K562 (cell line): ENCODE data around the gene FAM184B. TPM values are rescaled to one million over a fixed set of nuclear protein-coding genes. Genes with fewer than 3 reads are reported as not detected.

Source experiments
- ATAC-seq: fragments of 200-7000 bp; cut with Tn5 transposase; 3 replicates; pipeline ENCODE4 v1.9.1; 2020; ENCODE audit warnings: moderate library complexity
- BruUV-seq: library from RNA; stranded (reverse); fragments of 400-500 nt; replicated peaks from 2 replicates; lab custom pipeline; 2021; lab: Mats Ljungman, UMichigan
- CTCF ChIA-PET: fragments of 300-600 bp; formaldehyde crosslinking; extraction: SDS; loops from one replicate; lab custom pipeline; 2021; ENCODE audit warnings: low intra/inter-chr PET ratio; lab: Yijun Ruan, JAX
- POLR2A ChIA-PET: fragments of 300-600, 350-650 bp; sonication (Branson Sonifier 250); formaldehyde crosslinking; extraction: SDS; loops from one replicate; lab custom pipeline; 2021; ENCODE audit warnings: antibody characterized with exemption, inconsistent platforms; lab: Yijun Ruan, JAX
- DNase-seq, 4 experiments: peaks; one replicate each; pipeline versions ENCODE4 v3.0.0 to v3.0.0-alpha.2; 2011 to 2018; ENCODE audit warnings: low spot score in 3 of 4, mixed read lengths in 3 of 4; ENCODE audit errors: extremely low read depth in 1 of 4
- FAIRE-seq: peaks from 2 replicates; lab custom pipeline; 2011; peaks lifted over from hg19 to GRCh38; lab: Jason Lieb, UNC
- H2AFZ ChIP-seq: 2 replicates; pipeline ENCODE4 v1.6.0; 2011; ENCODE audit warnings: low read depth, low read length, control low read depth, inconsistent platforms
- H3K27ac ChIP-seq: fragments of 200-600 bp; 3 replicates; pipeline ENCODE4 v1.8.0; 2011; ENCODE audit warnings: low read depth, mild to moderate bottlenecking, control low read depth, inconsistent platforms, low read length, moderate library complexity, mixed read lengths; ENCODE audit errors: extremely low read depth
- H3K27me3 ChIP-seq, 2 experiments: fragments of 300-600 bp in 1 of 2; 2 replicates in 1 of 2; 3 replicates in 1 of 2; pipeline versions ENCODE4 v1.6.0 to v1.8.0; 2011; ENCODE audit warnings: inconsistent platforms in 2 of 2, low read length in 2 of 2, mild to moderate bottlenecking in 1 of 2, mixed read lengths in 1 of 2, moderate library complexity in 1 of 2; ENCODE audit not compliant: control insufficient read depth in 2 of 2, insufficient read depth in 2 of 2
- H3K36me3 ChIP-seq: fragments of 300-600 bp; 3 replicates; pipeline ENCODE4 v1.8.0; 2011; ENCODE audit warnings: mild to moderate bottlenecking, low read length, inconsistent platforms; ENCODE audit not compliant: control insufficient read depth, insufficient read depth
- H3K4me1 ChIP-seq, 2 experiments: fragments of 200-600 bp in 1 of 2; replicated peaks in 1 of 2; 2 replicates in 1 of 2; 3 replicates in 1 of 2; pipeline versions ENCODE4 v1.5.1 to v1.8.0; 2011; ENCODE audit warnings: inconsistent platforms in 2 of 2, low read length in 2 of 2, mild to moderate bottlenecking in 1 of 2, mixed read lengths in 1 of 2, moderate library complexity in 1 of 2; ENCODE audit not compliant: control insufficient read depth in 2 of 2, insufficient read depth in 2 of 2
- H3K4me2 ChIP-seq: 2 replicates; pipeline ENCODE4 v1.6.1; 2011; ENCODE audit warnings: low read length, control low read depth, inconsistent platforms, mixed read lengths; ENCODE audit not compliant: insufficient read depth
- H3K4me3 ChIP-seq: fragments of 200-600 bp; sonication (generic), shearing (Covaris generic); 2 replicates; pipeline ENCODE4 v1.5.1; 2016; ENCODE audit warnings: control low read depth, inconsistent platforms
- H3K79me2 ChIP-seq: fragments of 200-600 bp; 3 replicates; pipeline ENCODE4 v1.8.0; 2011; ENCODE audit warnings: low read length, inconsistent platforms; ENCODE audit not compliant: control insufficient read depth, insufficient read depth
- H3K9ac ChIP-seq, 2 experiments: 2 replicates each; pipeline versions ENCODE4 v1.6.0 to v1.6.1; 2011; ENCODE audit warnings: low read depth in 2 of 2, low read length in 2 of 2, control low read depth in 1 of 2, inconsistent platforms in 1 of 2, mild to moderate bottlenecking in 1 of 2, mixed read lengths in 1 of 2; ENCODE audit not compliant: insufficient read depth in 1 of 2
- H3K9me1 ChIP-seq: one replicate; pipeline ENCODE4 v1.6.0; 2011; ENCODE audit warnings: inconsistent platforms, mild to moderate bottlenecking, low read length, moderate library complexity; ENCODE audit not compliant: control insufficient read depth, insufficient read depth
- H3K9me3 ChIP-seq: replicated peaks from 2 replicates; pipeline ENCODE4 v1.5.1; 2011; ENCODE audit warnings: low read depth, low read length, inconsistent platforms; ENCODE audit not compliant: control insufficient read depth, insufficient read depth
- H4K20me1 ChIP-seq: replicated peaks from 2 replicates; pipeline ENCODE4 v1.6.1; 2011; ENCODE audit warnings: low read length, inconsistent platforms, mixed read lengths; ENCODE audit not compliant: control insufficient read depth, insufficient read depth
- BRD4 ChIP-seq: fragments of 200-600 bp; sonication (generic); IDR thresholded peaks from 2 replicates; pipeline ENCODE4 v1.6.1; 2017; ENCODE audit warnings: inconsistent platforms
- COPS2 ChIP-seq: fragments of 450-650 bp; conservative IDR thresholded peaks from 2 replicates; pipeline ENCODE4 v1.6.1; 2016; ENCODE audit warnings: mild to moderate bottlenecking, moderate library complexity
- FOXM1 ChIP-seq, 2 experiments: fragments of 450-650 bp in 1 of 2; sonication (generic) in 1 of 2; formaldehyde crosslinking in 1 of 2; IDR thresholded peaks; 2 replicates each; pipeline versions ENCODE4 v1.6.1 to v1.9.0; 2017 to 2022; ENCODE audit warnings: low read depth in 2 of 2, mild to moderate bottlenecking in 2 of 2, missing genetic modification reagents in 1 of 2, moderate library complexity in 1 of 2
- HES1 ChIP-seq: fragments of 450-650 bp; IDR thresholded peaks from 2 replicates; pipeline ENCODE4 v1.6.1; 2016; ENCODE audit warnings: low read depth, mild to moderate bottlenecking, moderate library complexity
- LCOR ChIP-seq: sonication (generic); formaldehyde crosslinking; IDR thresholded peaks from 2 replicates; pipeline ENCODE4 v1.8.0; 2022; ENCODE audit warnings: mild to moderate bottlenecking, missing genetic modification reagents
- MEF2D ChIP-seq: conservative IDR thresholded peaks from 2 replicates; pipeline ENCODE4 v1.6.1; 2016; ENCODE audit warnings: low read depth, missing genetic modification characterization, missing compliant biosample characterization
- MTF1 ChIP-seq: fragments of 250-450 bp; sonication (Bioruptor Pico); IDR thresholded peaks from 2 replicates; pipeline ENCODE4 v1.9.0; 2021; ENCODE audit warnings: moderate library complexity, mild to moderate bottlenecking, inconsistent platforms, borderline replicate concordance
- NR2C1 ChIP-seq, 2 experiments: fragments of 450-650 bp; IDR thresholded peaks; 2 replicates each; pipeline ENCODE4 v1.6.1; 2017; ENCODE audit warnings: mild to moderate bottlenecking in 2 of 2, antibody characterized with exemption in 1 of 2, inconsistent platforms in 1 of 2, missing compliant biosample characterization in 1 of 2, missing genetic modification characterization in 1 of 2
- PHF21A ChIP-seq: fragments of 450-650 bp; IDR thresholded peaks from 2 replicates; pipeline ENCODE4 v1.6.1; 2017; ENCODE audit warnings: low read depth, borderline replicate concordance
- RBM15 ChIP-seq: fragments of 200-400 bp; formaldehyde crosslinking; IDR thresholded peaks from 2 replicates; pipeline ENCODE4 v1.6.1; 2018; ENCODE audit warnings: mild to moderate bottlenecking, low read length, moderate library complexity; ENCODE audit not compliant: insufficient read depth
- RBM22 ChIP-seq: fragments of 200-400 bp; formaldehyde crosslinking; IDR thresholded peaks from 2 replicates; pipeline ENCODE4 v1.6.1; 2018; ENCODE audit warnings: low read length, low read depth; ENCODE audit not compliant: poor library complexity, severe bottlenecking
- SNAPC5 ChIP-seq: fragments of 250-450 bp; sonication (Bioruptor Pico); IDR thresholded peaks from 2 replicates; pipeline ENCODE4 v1.8.0; 2021; ENCODE audit warnings: moderate library complexity, mild to moderate bottlenecking, inconsistent platforms
- STAT5A ChIP-seq: IDR thresholded peaks from 2 replicates; pipeline ENCODE4 v1.6.1; 2012; ENCODE audit warnings: low read length, inconsistent platforms, borderline replicate concordance
- TCF15 ChIP-seq: fragments of 250-450 bp; sonication (Bioruptor Pico); IDR thresholded peaks from 2 replicates; pipeline ENCODE4 v1.8.0; 2022; ENCODE audit warnings: moderate library complexity, mild to moderate bottlenecking, inconsistent platforms
- XRCC4 ChIP-seq: IDR thresholded peaks from one replicate; pipeline ENCODE4 v1.6.1; 2011; ENCODE audit not compliant: insufficient read depth, insufficient read length; ENCODE audit errors: extremely low read depth
- ZNF644 ChIP-seq: fragments of 200-800 bp; sonication (Bioruptor generic); IDR thresholded peaks from 2 replicates; pipeline ENCODE4 v1.6.1; 2016; ENCODE audit warnings: low read depth, missing genetic modification characterization, missing compliant biosample characterization
- ZNF780A ChIP-seq: fragments of 250-450 bp; sonication (Bioruptor Pico); IDR thresholded peaks from 2 replicates; pipeline ENCODE4 v1.5.0; 2021; ENCODE audit warnings: mild to moderate bottlenecking
- WGBS: fragments of 100-300 bp; shearing (Covaris generic); methylation state at CpG from one replicate; pipeline ENCODE4 v1.1.6; 2016; ENCODE audit warnings: low coverage, mixed read lengths; ENCODE audit not compliant: insufficient coverage; ENCODE audit errors: missing lambda C conversion rate; 5-methylcytosine and 5-hydroxymethylcytosine counted together
- in situ Hi-C: fragments of 300-500 bp; cut with MboI; formaldehyde crosslinking; loops from 4 replicates; pipeline ENCODE4 v1.15.0; 2018; ENCODE audit warnings: inconsistent platforms, mixed read lengths
- intact Hi-C: fragments of 100-400 bp; cut with micrococcal nuclease; formaldehyde crosslinking; loops from 2 replicates; pipeline ENCODE4 v1.14.2; 2022
- polyA plus RNA-seq, 8 experiments: library from polyadenylated mRNA; depleted of rRNA in 4 of 8; stranded (reverse) in 5 of 8; unstranded in 3 of 8; fragments of >200 nt; fragmentation: Nextera tagmentation in 2 of 8; fragmentation: Illumina TruSeq in 1 of 8; extraction: Ambion mirVana in 2 of 8; extraction: Trizol in 1 of 8; gene quantifications; 2 replicates each; pipeline versions ENCODE4 v1.2.1 to v1.2.3, GENCODE V29; 2011 to 2014; ENCODE audit warnings: inconsistent platforms in 1 of 8, missing spikeins in 1 of 8
- total RNA-seq, 7 experiments: library from RNA; depleted of rRNA in 6 of 7; stranded (reverse); fragments of >200 nt in 6 of 7; fragmentation: Illumina TruSeq in 2 of 7; extraction: Trizol in 2 of 7; gene quantifications; 2 replicates each; pipeline versions ENCODE4 v1.2.1 to v1.2.3, GENCODE V29; 2011 to 2021; ENCODE audit warnings: low replicate concordance in 1 of 7
- TF ChIP-seq, protein P1 (sequence below): sonication (generic); formaldehyde crosslinking; IDR thresholded peaks from 2 replicates; pipeline ENCODE4 v1.8.1; 2023; ENCODE audit warnings: mild to moderate bottlenecking, missing genetic modification reagents

The FAM184B gene
- total and polyA plus RNA-seq, 9 of the 15 experiments (the other 6 are each of a cell fraction or from before 2014, with no cell fraction given), result not detected

GRCh38 chr4:17778431-17778830 lies 3.0 kb downstream of the FAM184B start:
- H4K20me1 ChIP-seq, result no peaks in the 10 kb centered on the region
- H2AFZ ChIP-seq, result no peak overlapping the region
- no peaks in the 10 kb centered on the region for H3K9me1 ChIP-seq
- no peaks in the 10 kb centered on the region for H3K79me2 ChIP-seq
- DNase-seq (no peak), ATAC-seq (no peak), FAIRE-seq (no peak)
- no peak overlapping the region for H3K9ac ChIP-seq
- TF ChIP-seq, protein P1, sequence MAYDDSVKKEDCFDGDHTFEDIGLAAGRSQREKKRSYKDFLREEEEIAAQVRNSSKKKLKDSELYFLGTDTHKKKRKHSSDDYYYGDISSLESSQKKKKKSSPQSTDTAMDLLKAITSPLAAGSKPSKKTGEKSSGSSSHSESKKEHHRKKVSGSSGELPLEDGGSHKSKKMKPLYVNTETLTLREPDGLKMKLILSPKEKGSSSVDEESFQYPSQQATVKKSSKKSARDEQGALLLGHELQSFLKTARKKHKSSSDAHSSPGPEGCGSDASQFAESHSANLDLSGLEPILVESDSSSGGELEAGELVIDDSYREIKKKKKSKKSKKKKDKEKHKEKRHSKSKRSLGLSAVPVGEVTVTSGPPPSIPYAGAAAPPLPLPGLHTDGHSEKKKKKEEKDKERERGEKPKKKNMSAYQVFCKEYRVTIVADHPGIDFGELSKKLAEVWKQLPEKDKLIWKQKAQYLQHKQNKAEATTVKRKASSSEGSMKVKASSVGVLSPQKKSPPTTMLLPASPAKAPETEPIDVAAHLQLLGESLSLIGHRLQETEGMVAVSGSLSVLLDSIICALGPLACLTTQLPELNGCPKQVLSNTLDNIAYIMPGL, result no peak
- no peak for TF ChIP-seq PHF21A
- no peak for TF ChIP-seq STAT5A
- no peak for TF ChIP-seq SNAPC5 (CRISPR knock-in tag)
- no peak for TF ChIP-seq XRCC4
- TF ChIP-seq LCOR (CRISPR knock-in tag), result no peak
- no peak for TF ChIP-seq MTF1
- no peak for TF ChIP-seq COPS2
- no peak for TF ChIP-seq BRD4
- TF ChIP-seq FOXM1 (IDR thresholded peaks at IDR 0.05; ENCODE audit: low read depth), result no peak
- no peak for TF ChIP-seq FOXM1 (CRISPR knock-in tag; IDR thresholded peaks at IDR 0.05; ENCODE audit: low read depth)
- TF ChIP-seq MEF2D (tag), result no peak
- no peak for TF ChIP-seq TCF15 (CRISPR knock-in tag)
- TF ChIP-seq HES1, result no peak
- TF ChIP-seq ZNF780A (CRISPR knock-in tag), result no peak
- TF ChIP-seq NR2C1 (IDR thresholded peaks at IDR 0.05), result no peak
- no peak for TF ChIP-seq NR2C1 (tag; IDR thresholded peaks at IDR 0.05)
- no peak for TF ChIP-seq ZNF644 (tag)
- no peak for TF ChIP-seq RBM22
- TF ChIP-seq RBM15, result no peak
- peaks cover 0 to 12% of the 10 kb centered on the region in 2 experiments; a peak in 1 of 5 replicates for H3K4me1 ChIP-seq
- H3K9me3 ChIP-seq, result no peaks in the 10 kb centered on the region
- POLR2A ChIA-PET, result interaction anchor here (0.8 kb wide), 1 partner anchor 21 kb away, joined by 3 read pairs; no protein-coding TSS in a partner anchor
- CTCF ChIA-PET, result no interaction called here
- intact Hi-C loops (no loop called here), in situ Hi-C loops (no loop called here)
- BruUV-seq, result no TSS peak
- H3K4me2 ChIP-seq, result no peak overlapping the region
- WGBS, result 3% methylated on average over 3 of the region's 3 CpGs
- no peak overlapping the region for H3K4me3 ChIP-seq
- H3K36me3 ChIP-seq, result no peaks in the 10 kb centered on the region
- no peak overlapping the region for H3K27ac ChIP-seq
- peaks cover 13 to 37% of the 10 kb centered on the region in 2 experiments; a peak in 4 of 5 replicates for H3K27me3 ChIP-seq
